Natural killer cell (primary cell): Measurements from ENCODE around the gene CFL2. TPM values are rescaled to one million over a fixed set of nuclear protein-coding genes. Genes with fewer than 3 reads are reported as not detected.
A peak's percentile ranks its signal among the peaks of the same experiment; 100 is the strongest.
"Not testable (repeated sequence)": the region's sequence is repeated elsewhere in the genome, so short reads cannot be mapped to it uniquely, and the experiment has no call there.

Source experiments
- ATAC-seq, 3 donors: fragments of 150-1000 bp in 2 of 3; fragments of 200-7000 bp in 1 of 3; cut with Tn5 transposase; 1 replicate in 1 of 3; 2 replicates in 2 of 3; pipeline ENCODE4 v1.10.0; 2021; ENCODE audit warnings: mild to moderate bottlenecking in 2 of 3, moderate library complexity in 2 of 3
- DNase-seq, 2 donors: peaks; one replicate each; pipeline versions ENCODE4 v3.0.0 to v3.0.0-alpha.2; 2013 to 2021; ENCODE audit warnings: mixed read lengths in 1 of 2
- H3K27ac ChIP-seq: one replicate; pipeline ENCODE4 v1.5.1; 2013; ENCODE audit warnings: mild to moderate bottlenecking, low read length
- H3K27me3 ChIP-seq: one replicate; pipeline ENCODE4 v1.6.1; 2013; ENCODE audit warnings: low read length; ENCODE audit not compliant: control insufficient read depth, insufficient read depth
- H3K36me3 ChIP-seq: one replicate; pipeline ENCODE4 v1.6.1; 2013; ENCODE audit warnings: low read length; ENCODE audit not compliant: control insufficient read depth, insufficient read depth
- H3K4me1 ChIP-seq: one replicate; pipeline ENCODE4 v1.6.1; 2013; ENCODE audit warnings: low read length; ENCODE audit not compliant: control insufficient read depth, insufficient read depth
- H3K4me3 ChIP-seq: one replicate; pipeline ENCODE4 v1.5.1; 2013; ENCODE audit warnings: low read length
- H3K9me3 ChIP-seq: one replicate; pipeline ENCODE4 v1.6.1; 2013; ENCODE audit warnings: low read length; ENCODE audit not compliant: control insufficient read depth, insufficient read depth
- H3K27ac Mint-ChIP-seq, 2 donors: one replicate each; pipeline ENCODE4 v1.8.0; 2022; ENCODE audit warnings: mild to moderate bottlenecking in 2 of 2, mixed read lengths in 2 of 2, moderate library complexity in 1 of 2
- H3K27me3 Mint-ChIP-seq, 2 donors: one replicate each; pipeline ENCODE4 v1.8.0; 2022; ENCODE audit warnings: low read depth in 2 of 2, mixed read lengths in 2 of 2
- H3K36me3 Mint-ChIP-seq: one replicate; pipeline ENCODE4 v1.8.0; 2022; ENCODE audit warnings: mixed read lengths
- H3K4me1 Mint-ChIP-seq, 2 donors: one replicate each; pipeline ENCODE4 v1.8.0; 2022; ENCODE audit warnings: mixed read lengths in 2 of 2
- H3K4me3 Mint-ChIP-seq: one replicate; pipeline ENCODE4 v1.8.0; 2022; ENCODE audit warnings: mild to moderate bottlenecking, moderate library complexity, mixed read lengths
- H3K9me3 Mint-ChIP-seq, 2 donors: one replicate each; pipeline ENCODE4 v1.8.0; 2022; ENCODE audit warnings: mixed read lengths in 2 of 2
- WGBS: methylation state at CpG from one replicate; pipeline ENCODE4 v1.1.7; 2013; ENCODE audit warnings: missing lambda C conversion rate; ENCODE audit not compliant: insufficient coverage; 5-methylcytosine and 5-hydroxymethylcytosine counted together
- intact Hi-C: fragments of 100-400 bp; cut with micrococcal nuclease; formaldehyde crosslinking; loops from one replicate; pipeline ENCODE4 v1.14.2; 2022
- total RNA-seq, 4 donors: library from RNA; stranded (reverse); fragments of 120-200 nt in 1 of 4; gene quantifications; one replicate each; pipeline versions ENCODE4 v1.2.3 to v1.2.4, GENCODE V29; 2013 to 2022
- TF ChIP-seq, protein P1 (sequence below): fragments of 200-600 bp; IDR thresholded peaks from one replicate; pipeline ENCODE4 v1.8.0; 2022; ENCODE audit warnings: antibody characterized with exemption

The CFL2 gene
- total RNA-seq, 3 donors from 2014 or later (not counting 1 experiment from before 2014, with no cell fraction given), result 22.5 to 30.3 (median 25.7) TPM

DNA sequence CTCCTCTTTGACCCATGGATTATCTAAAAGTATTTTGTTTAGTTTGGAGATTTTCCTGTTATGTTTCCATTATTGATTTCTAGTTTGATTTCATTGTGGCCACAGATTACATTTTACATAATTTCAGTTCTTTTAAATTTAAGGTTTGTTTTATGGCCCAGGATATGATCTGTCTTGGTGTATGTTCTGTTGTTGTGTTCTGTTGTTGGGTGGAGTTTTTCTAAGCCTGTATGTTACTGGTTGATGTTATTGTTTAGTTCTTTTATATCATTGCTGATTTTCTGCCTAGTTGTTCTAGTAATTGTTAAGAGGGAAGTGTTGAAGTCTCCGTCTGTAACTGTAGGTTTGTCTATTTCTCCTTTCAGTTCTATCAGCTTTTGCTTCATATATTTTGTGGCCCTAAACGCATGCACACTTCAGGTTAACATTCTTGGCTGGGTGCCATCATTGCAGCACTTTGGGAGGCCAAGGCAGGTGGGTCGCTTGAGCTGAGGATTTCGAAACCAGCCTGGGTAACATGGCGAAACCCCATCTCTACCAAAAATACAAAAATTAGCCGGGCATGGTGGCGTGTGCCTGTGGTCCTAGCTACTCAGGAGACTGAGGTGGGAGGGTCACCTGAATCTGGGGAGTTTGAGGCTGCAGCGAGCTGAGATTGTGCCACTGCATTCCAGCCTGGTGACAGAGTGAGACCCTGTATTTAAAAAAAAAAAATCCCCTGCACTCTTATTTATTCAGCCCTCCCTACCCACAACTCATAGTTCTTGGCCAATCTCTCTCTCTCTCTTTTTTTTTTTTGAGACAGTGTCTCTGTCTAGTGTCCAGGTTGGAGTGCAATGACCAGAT lies 28.1 kb upstream of the CFL2 start:
- ATAC-seq (no peak), DNase-seq (no peak)
- H3K4me3 Mint-ChIP-seq, result peak overlapping the region; percentile 40
- no peaks in the 10 kb centered on the region for H3K27me3 ChIP-seq
- no peaks in the 10 kb centered on the region for H3K9me3 ChIP-seq
- no peak overlapping the region for H3K27ac ChIP-seq
- intact Hi-C loops, result no loop called here
- H3K4me1 ChIP-seq, result peaks cover 13% of the 10 kb centered on the region
- H3K4me3 ChIP-seq, result no peak overlapping the region
- H3K9me3 Mint-ChIP-seq, result no peaks in the 10 kb centered on the region
- H3K27ac Mint-ChIP-seq, result peak overlapping the region; percentile 12 to 54
- H3K36me3 Mint-ChIP-seq, result no peaks in the 10 kb centered on the region
- peaks cover 22 to 25% of the 10 kb centered on the region in 2 donors for H3K4me1 Mint-ChIP-seq
- WGBS, result 81% methylated on average over 7 of the region's 8 CpGs
- TF ChIP-seq, protein P1, sequence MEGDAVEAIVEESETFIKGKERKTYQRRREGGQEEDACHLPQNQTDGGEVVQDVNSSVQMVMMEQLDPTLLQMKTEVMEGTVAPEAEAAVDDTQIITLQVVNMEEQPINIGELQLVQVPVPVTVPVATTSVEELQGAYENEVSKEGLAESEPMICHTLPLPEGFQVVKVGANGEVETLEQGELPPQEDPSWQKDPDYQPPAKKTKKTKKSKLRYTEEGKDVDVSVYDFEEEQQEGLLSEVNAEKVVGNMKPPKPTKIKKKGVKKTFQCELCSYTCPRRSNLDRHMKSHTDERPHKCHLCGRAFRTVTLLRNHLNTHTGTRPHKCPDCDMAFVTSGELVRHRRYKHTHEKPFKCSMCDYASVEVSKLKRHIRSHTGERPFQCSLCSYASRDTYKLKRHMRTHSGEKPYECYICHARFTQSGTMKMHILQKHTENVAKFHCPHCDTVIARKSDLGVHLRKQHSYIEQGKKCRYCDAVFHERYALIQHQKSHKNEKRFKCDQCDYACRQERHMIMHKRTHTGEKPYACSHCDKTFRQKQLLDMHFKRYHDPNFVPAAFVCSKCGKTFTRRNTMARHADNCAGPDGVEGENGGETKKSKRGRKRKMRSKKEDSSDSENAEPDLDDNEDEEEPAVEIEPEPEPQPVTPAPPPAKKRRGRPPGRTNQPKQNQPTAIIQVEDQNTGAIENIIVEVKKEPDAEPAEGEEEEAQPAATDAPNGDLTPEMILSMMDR, result no peak
- H3K27me3 Mint-ChIP-seq, result no peaks in the 10 kb centered on the region
- H3K36me3 ChIP-seq, result no peaks in the 10 kb centered on the region

DNA sequence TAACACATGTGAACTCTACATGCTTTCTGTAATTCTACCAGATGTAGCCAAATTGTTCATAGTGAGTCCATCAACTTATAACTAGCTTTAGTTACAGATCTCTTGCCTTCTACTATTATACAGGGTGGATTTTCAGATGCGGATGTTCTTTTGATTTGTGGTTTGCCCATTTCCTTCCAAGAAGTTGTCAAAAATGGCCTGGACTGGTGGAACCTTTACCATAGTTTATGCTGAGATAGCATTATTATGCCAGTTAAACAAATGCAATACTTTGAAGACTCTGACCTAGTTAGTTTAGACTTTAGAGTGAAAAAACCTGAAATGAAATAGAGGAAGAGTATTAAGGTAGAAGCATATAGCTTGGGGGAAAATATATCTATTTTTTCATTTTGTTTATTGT lies 27.4 kb upstream of the CFL2 start:
- Histone ChIP-seq H3K36me3 (no peaks in the 10 kb centered on the region), H3K27ac (no peak overlapping the region), H3K4me3 (no peak overlapping the region), H3K4me1 (peaks cover 13% of the 10 kb centered on the region), H3K27me3 (no peaks in the 10 kb centered on the region), H3K9me3 (no peaks in the 10 kb centered on the region)
- peak in 1 of 2 donors; percentile 39 for DNase-seq
- Mint-ChIP-seq H3K27ac (peak overlapping the region in 1 of 2 donors; percentile 54), H3K4me1 (peaks cover 22 to 25% of the 10 kb centered on the region in 2 donors), H3K27me3 (no peaks in the 10 kb centered on the region), H3K4me3 (peak overlapping the region; percentile 10), H3K36me3 (no peaks in the 10 kb centered on the region), H3K9me3 (no peaks in the 10 kb centered on the region)
- ATAC-seq, result peak; percentile 38 to 84 (median 50)
- WGBS, result no CpG with 5 or more reads among the region's 1 CpG
- TF ChIP-seq, protein P1, result no peak
- intact Hi-C loops, result no loop called here

DNA sequence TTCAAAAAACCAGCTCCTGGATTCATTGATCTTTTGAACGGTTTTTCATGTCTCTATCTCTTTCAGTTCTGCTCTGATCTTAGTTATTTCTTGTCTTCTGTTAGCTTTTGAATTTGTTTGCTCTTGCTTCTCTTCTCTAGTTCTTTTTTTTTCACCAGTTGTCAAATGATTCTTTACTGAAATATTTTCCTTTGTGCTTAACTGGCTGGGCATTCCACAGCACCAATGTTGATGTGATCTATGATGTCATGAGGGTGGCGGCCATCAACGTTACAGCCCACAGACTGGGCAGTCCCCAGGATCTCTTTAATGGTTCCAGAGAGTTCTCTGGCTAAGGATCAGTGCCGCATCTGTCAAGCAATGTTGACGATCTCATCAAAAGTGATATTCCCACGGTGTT lies 25.7 kb upstream of the CFL2 start:
- H3K36me3 ChIP-seq, H3K27me3 ChIP-seq, H3K9me3 Mint-ChIP-seq, H3K4me3 Mint-ChIP-seq, H3K27me3 Mint-ChIP-seq, H3K4me3 ChIP-seq, H3K27ac ChIP-seq, intact Hi-C loops, DNase-seq, ATAC-seq, H3K9me3 ChIP-seq, H3K27ac Mint-ChIP-seq, H3K36me3 Mint-ChIP-seq: not testable (repeated sequence)
- H3K4me1 ChIP-seq, result peaks cover 13% of the 10 kb centered on the region
- WGBS, result 93% methylated on average over 5 of the region's 6 CpGs
- H3K4me1 Mint-ChIP-seq, result peaks cover 17 to 18% of the 10 kb centered on the region in 2 donors

DNA sequence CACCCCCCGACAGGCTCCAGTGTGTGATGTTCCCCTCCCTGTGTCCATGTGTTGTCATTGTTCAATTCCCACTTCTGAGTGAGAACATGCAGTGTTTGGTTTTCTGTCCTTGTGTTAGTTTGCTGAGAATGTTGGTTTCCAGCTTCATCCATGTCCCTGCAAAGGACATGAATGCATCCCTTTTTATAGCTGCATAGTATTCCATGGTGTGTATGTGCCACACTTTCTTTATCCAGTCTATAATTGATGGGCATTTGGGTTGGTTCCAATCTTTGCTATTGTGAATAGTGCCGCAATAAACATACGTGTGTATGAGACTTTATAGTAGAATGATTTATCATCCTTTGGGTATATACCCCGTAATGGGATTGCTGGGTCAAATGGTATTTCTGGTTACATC lies 22.7 kb upstream of the CFL2 start:
- H3K4me1 Mint-ChIP-seq, H3K27me3 ChIP-seq, H3K4me3 Mint-ChIP-seq, H3K4me1 ChIP-seq, H3K36me3 Mint-ChIP-seq, H3K9me3 Mint-ChIP-seq, DNase-seq, H3K9me3 ChIP-seq, H3K27ac ChIP-seq, H3K36me3 ChIP-seq, H3K4me3 ChIP-seq, H3K27ac Mint-ChIP-seq, intact Hi-C loops, H3K27me3 Mint-ChIP-seq, ATAC-seq: not testable (repeated sequence)
- WGBS, result 95% methylated on average over 4 of the region's 4 CpGs
